Measurements from ENCODE around the gene RNF145. TPM values are rescaled to one million over a fixed set of nuclear protein-coding genes. Genes with fewer than 3 reads are reported as not detected.
A peak's percentile ranks its signal among the peaks of the same experiment; 100 is the strongest.

The RNF145 gene
- total RNA-seq, 1 experiment from 2014 or later, result 193 TPM

- H3K27ac Mint-ChIP-seq (ENCODE audit: unreplicated experiment), result peak overlapping the region; percentile 96
Observed at GRCh38 chr5:159174511-159175168, 34.7 kb downstream of the RNF145 start.

GRCh38 chr5:159171274-159171673 lies 38.1 kb downstream of the RNF145 start:
- H3K4me1 Mint-ChIP-seq (ENCODE audit: low read depth, unreplicated experiment), result peaks cover 17% of the 10 kb centered on the region
- H3K27ac Mint-ChIP-seq (ENCODE audit: unreplicated experiment), result no peak overlapping the region
- no peak for DNase-seq
- CTCF ChIA-PET, result interaction anchor here (0.7 kb wide), 1 partner anchor 41 kb away, joined by 3 read pairs; no protein-coding TSS in a partner anchor
- no peaks in the 10 kb centered on the region for H3K9me3 Mint-ChIP-seq (ENCODE audit: low read depth, unreplicated experiment)
- H3K36me3 Mint-ChIP-seq (ENCODE audit: insufficient read depth, unreplicated experiment), result peaks cover 56% of the 10 kb centered on the region
- TF ChIP-seq, protein P1, sequence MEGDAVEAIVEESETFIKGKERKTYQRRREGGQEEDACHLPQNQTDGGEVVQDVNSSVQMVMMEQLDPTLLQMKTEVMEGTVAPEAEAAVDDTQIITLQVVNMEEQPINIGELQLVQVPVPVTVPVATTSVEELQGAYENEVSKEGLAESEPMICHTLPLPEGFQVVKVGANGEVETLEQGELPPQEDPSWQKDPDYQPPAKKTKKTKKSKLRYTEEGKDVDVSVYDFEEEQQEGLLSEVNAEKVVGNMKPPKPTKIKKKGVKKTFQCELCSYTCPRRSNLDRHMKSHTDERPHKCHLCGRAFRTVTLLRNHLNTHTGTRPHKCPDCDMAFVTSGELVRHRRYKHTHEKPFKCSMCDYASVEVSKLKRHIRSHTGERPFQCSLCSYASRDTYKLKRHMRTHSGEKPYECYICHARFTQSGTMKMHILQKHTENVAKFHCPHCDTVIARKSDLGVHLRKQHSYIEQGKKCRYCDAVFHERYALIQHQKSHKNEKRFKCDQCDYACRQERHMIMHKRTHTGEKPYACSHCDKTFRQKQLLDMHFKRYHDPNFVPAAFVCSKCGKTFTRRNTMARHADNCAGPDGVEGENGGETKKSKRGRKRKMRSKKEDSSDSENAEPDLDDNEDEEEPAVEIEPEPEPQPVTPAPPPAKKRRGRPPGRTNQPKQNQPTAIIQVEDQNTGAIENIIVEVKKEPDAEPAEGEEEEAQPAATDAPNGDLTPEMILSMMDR (IDR thresholded peaks at IDR 0.05; ENCODE audit: unreplicated experiment), result no peak
- H3K27me3 Mint-ChIP-seq (ENCODE audit: unreplicated experiment), result no peaks in the 10 kb centered on the region
- no peak overlapping the region for H3K4me3 Mint-ChIP-seq (ENCODE audit: low read depth, unreplicated experiment)
- no TSS peak for BruUV-seq (replicated peaks)
- intact Hi-C loops (cut with micrococcal nuclease; ENCODE audit: unreplicated experiment), result no loop called here

More at GRCh38 chr5:159174511-159175168, 34.7 kb downstream of the RNF145 start:
- peak overlapping the region; percentile 40 for H3K4me3 Mint-ChIP-seq (ENCODE audit: low read depth, unreplicated experiment)
- BruUV-seq (replicated peaks), result no TSS peak
- peaks cover 75% of the 10 kb centered on the region for H3K36me3 Mint-ChIP-seq (ENCODE audit: insufficient read depth, unreplicated experiment)
- intact Hi-C loops (cut with micrococcal nuclease; ENCODE audit: unreplicated experiment), result loop anchor here (5.0 kb wide), 1 partner anchor 88 kb away; the partner anchor contains the start of gene UBLCP1
- H3K9me3 Mint-ChIP-seq (ENCODE audit: low read depth, unreplicated experiment), result no peaks in the 10 kb centered on the region
- peaks cover 37% of the 10 kb centered on the region for H3K4me1 Mint-ChIP-seq (ENCODE audit: low read depth, unreplicated experiment)
- TF ChIP-seq, protein P1 (IDR thresholded peaks at IDR 0.05; ENCODE audit: unreplicated experiment), result no peak
- no peaks in the 10 kb centered on the region for H3K27me3 Mint-ChIP-seq (ENCODE audit: unreplicated experiment)
- no peak for DNase-seq
- CTCF ChIA-PET, result interaction anchor here (1.4 to 1.7 kb wide), 2 partner anchors 11 to 33 kb away, joined by 3 to 5 read pairs; no protein-coding TSS in a partner anchor

GRCh38 chr5:159170021-159170420 lies 39.3 kb downstream of the RNF145 start:
- no TSS peak for BruUV-seq (replicated peaks)
- Mint-ChIP-seq H3K27ac (ENCODE audit: unreplicated experiment) (no peak overlapping the region), H3K4me3 (ENCODE audit: low read depth, unreplicated experiment) (no peak overlapping the region), H3K4me1 (ENCODE audit: low read depth, unreplicated experiment) (peaks cover 5% of the 10 kb centered on the region), H3K27me3 (ENCODE audit: unreplicated experiment) (no peaks in the 10 kb centered on the region), H3K36me3 (ENCODE audit: insufficient read depth, unreplicated experiment) (peaks cover 51% of the 10 kb centered on the region), H3K9me3 (ENCODE audit: low read depth, unreplicated experiment) (no peaks in the 10 kb centered on the region)
- TF ChIP-seq, protein P1 (IDR thresholded peaks at IDR 0.05; ENCODE audit: unreplicated experiment), result no peak
- intact Hi-C loops (cut with micrococcal nuclease; ENCODE audit: unreplicated experiment), result no loop called here
- DNase-seq, result no peak
- CTCF ChIA-PET, result no interaction called here

DNA sequence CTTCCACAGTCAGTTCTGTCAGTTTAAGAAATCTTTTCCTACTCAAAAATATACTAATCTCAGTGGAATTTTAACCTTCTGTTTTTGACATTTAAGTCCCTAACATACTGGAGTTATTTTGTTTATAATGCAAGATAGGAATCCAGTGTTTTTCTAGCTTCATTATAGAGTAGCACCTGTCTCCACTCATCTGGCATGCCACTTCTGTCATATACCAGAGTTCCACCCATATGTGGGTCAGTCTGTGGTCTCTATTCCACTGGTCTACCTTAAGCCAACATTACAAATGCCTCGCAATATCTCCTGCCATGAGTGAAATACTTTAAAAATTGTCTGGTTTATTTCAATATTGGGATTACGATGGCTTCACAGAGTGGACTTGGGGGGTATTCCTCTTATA lies 42.9 kb downstream of the RNF145 start:
- BruUV-seq (replicated peaks), result no TSS peak
- Mint-ChIP-seq H3K9me3 (ENCODE audit: low read depth, unreplicated experiment) (no peaks in the 10 kb centered on the region), H3K36me3 (ENCODE audit: insufficient read depth, unreplicated experiment) (peaks cover 42% of the 10 kb centered on the region), H3K27ac (ENCODE audit: unreplicated experiment) (no peak overlapping the region), H3K27me3 (ENCODE audit: unreplicated experiment) (no peaks in the 10 kb centered on the region), H3K4me1 (ENCODE audit: low read depth, unreplicated experiment) (peaks cover 10% of the 10 kb centered on the region), H3K4me3 (ENCODE audit: low read depth, unreplicated experiment) (no peak overlapping the region)
- no peak for DNase-seq
- CTCF ChIA-PET, result no interaction called here
- intact Hi-C loops (cut with micrococcal nuclease; ENCODE audit: unreplicated experiment), result no loop called here
- TF ChIP-seq, protein P1 (IDR thresholded peaks at IDR 0.05; ENCODE audit: unreplicated experiment), result no peak

All from Calu3 (cell line).